GM08714 (cell line): ENCODE measurements around the gene TPSD1.
"Not testable (repeated sequence)": the region's sequence is repeated elsewhere in the genome, so short reads cannot be mapped to it uniquely, and the experiment has no call there.

Source experiments
- H3K4me3 ChIP-seq: fragments of 200-500 bp; sonication (Bioruptor generic); 2 replicates; pipeline ENCODE4 v1.5.1; 2014; ENCODE audit warnings: mild to moderate bottlenecking, low read length, inconsistent platforms
- ZNF274 ChIP-seq: IDR thresholded peaks from 2 replicates; pipeline ENCODE4 v1.6.1; 2012; ENCODE audit warnings: mild to moderate bottlenecking, low read depth, low read length

Gene TPSD1

DNA sequence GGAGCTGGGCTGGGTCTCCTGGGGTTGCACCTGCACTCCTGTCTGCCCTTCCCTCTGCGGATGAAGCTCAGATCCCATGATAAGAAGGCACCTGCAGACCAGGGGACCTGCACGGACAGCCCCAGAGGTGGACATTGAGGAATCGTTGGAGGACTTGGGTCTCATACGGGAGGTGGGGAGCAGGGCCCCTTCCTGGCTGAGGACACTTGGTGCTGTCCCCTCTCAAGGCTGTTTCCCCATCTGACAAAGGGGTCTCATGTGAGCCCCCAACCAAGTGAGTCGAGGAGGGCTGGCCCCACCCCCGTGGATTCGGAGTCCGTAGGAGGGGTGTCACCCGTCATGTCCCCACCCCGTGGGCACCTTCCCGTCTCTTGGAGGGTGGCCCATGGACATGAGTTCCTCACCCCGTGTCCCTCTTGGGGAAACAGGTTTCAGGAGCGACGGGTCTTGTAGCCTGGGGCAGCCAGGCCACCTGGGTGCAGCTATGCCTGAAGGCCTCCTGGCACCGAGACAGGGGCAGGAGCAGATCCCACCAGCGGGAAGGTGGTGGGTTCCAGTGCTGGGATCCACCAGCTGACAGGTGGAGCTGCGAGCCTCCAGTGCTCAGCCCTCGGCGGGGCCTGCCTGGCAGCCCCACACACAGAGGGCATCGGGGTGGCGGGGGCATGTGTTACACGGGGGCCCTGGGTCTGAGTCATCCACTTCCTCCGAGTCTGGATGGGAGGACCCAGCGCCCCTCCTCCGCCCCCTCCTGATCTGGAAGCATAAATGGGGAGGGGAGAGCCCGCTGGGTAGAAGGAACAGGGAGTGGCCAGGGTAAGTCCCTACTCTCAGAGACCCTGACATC is at the start of gene TPSD1:
TPSD1 (plus strand) TSS at position 794 of the 847 bp plus-strand sequence. CDS start 212 bp downstream, outside the sequence.
- not testable (repeated sequence) for H3K4me3 ChIP-seq

DNA sequence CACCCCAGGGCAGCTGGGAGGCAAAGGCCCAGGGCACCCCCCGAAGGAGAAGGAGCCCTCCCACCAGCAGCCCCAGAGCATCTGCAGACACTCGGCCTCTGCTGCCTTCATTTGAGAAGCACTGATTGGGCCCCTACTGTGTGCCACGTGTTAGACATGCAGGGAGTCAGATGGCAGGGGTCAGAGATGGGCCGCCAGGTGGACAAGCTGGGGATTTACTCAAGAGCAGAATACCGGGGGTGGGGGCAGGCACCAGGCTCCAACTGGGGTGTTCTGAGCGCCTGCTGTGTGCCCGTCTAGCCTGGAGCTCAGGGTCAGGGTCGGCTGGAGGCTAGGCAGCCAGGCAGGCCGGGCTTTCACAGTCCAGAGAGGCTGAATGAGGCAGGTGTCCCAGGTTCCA is 49.5 kb upstream of the TPSD1 start:
- TF ChIP-seq ZNF274: no peak

DNA sequence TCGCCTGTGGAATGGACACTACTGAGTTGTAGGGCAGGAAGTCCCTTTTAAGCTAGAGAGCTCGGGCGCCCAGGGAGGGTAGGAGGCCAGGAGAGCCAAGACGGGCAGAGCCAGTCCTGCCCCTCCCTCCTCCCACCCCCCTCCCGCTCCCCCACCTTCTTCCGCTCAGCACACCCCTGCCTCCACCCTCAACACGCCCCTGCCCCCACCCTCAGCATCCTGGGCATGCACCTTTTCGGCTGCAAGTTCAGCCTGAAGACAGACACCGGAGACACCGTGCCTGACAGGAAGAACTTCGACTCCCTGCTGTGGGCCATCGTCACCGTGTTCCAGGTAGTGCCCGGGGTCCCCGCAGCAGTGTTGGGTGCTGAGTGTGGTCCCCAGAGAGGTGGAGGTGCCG is 49.1 kb upstream of the TPSD1 start:
- TF ChIP-seq ZNF274: no peak
- H3K4me3 ChIP-seq: no peak overlapping the region

More for the DNA sequence above, 49.5 kb upstream of the TPSD1 start:
- no peak overlapping the region for H3K4me3 ChIP-seq

DNA sequence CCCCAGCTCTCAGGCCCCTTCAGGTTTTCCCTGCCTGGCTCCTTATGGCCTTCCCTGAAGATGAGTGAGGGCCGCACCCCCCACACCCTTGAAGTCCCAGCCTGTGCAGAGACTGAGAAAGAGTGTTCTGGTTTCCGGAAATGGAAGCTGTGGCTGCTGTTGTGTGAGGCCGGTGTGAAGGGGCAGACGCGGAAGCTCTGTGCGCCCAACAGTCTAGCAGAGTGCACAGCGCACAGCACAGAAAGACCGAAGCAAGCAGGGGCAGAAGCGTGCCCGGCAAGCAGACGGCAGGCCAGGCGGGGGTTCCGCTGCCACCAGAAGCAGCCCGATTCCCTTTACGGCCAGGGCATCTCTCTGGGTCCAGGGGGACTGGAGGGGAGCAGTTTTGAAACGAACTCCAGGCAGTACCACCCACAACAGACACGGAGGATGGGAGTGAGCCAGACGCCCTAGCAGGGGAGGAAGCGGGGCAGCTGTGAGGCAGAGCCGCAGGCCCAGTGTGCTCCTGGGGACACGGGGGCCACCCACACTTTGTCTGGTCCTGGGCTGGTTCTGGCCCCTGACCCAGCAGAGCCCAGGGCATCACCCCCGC is 47.5 kb upstream of the TPSD1 start:
- TF ChIP-seq ZNF274: no peak
- no peak overlapping the region for H3K4me3 ChIP-seq

DNA sequence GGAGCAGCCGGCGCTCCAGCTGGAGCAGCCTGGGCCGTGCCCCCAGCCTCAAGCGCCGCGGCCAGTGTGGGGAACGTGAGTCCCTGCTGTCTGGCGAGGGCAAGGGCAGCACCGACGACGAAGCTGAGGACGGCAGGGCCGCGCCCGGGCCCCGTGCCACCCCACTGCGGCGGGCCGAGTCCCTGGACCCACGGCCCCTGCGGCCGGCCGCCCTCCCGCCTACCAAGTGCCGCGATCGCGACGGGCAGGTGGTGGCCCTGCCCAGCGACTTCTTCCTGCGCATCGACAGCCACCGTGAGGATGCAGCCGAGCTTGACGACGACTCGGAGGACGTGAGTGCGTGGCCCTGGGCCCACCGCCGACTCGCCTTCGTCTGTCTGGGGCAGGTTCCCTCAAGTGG is 46.8 kb upstream of the TPSD1 start:
- H3K4me3 ChIP-seq: no peak overlapping the region
- TF ChIP-seq ZNF274: no peak

DNA sequence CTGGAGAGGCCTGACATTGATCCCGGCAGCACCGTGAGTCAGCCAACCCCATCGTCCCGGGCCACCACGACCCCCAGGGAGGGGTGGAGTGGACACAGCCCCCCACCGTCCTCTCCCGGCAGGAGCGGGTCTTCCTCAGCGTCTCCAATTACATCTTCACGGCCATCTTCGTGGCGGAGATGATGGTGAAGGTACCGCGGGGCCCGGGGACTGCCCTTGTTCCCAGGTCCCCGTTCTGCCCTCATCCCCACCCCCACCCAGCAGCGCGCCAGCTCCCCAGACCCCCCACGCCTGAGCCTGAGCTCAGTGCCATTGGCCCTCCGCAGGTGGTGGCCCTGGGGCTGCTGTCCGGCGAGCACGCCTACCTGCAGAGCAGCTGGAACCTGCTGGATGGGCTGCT is 45.4 kb upstream of the TPSD1 start:
- H3K4me3 ChIP-seq: no peak overlapping the region
- no peak for TF ChIP-seq ZNF274

DNA sequence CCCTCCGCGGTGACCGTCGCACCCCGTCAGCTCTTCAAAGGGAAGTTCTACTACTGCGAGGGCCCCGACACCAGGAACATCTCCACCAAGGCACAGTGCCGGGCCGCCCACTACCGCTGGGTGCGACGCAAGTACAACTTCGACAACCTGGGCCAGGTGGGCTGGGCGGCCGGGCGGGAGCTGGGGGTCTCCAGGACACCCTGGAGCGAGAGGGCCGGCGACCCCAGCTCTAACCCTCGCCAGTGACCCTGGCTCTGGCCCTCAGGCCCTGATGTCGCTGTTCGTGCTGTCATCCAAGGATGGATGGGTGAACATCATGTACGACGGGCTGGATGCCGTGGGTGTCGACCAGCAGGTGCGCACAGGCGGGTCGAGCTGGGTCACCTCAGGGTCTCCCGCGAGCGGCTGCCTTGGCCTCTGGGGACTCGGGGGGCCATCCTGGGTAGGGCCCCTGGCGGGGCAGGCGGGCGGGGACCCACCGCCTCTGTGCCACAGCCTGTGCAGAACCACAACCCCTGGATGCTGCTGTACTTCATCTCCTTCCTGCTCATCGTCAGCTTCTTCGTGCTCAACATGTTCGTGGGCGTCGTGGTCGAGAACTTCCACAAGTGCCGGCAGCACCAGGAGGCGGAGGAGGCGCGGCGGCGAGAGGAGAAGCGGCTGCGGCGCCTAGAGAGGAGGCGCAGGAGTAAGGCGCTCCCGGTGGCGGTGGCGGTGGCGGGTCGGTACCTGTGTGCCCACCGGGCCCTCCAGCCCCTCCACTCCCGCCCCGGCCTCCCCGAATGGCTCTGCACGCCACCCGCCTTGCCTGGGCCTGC is 44.2 kb upstream of the TPSD1 start:
- no peak overlapping the region for H3K4me3 ChIP-seq
- TF ChIP-seq ZNF274: no peak

DNA sequence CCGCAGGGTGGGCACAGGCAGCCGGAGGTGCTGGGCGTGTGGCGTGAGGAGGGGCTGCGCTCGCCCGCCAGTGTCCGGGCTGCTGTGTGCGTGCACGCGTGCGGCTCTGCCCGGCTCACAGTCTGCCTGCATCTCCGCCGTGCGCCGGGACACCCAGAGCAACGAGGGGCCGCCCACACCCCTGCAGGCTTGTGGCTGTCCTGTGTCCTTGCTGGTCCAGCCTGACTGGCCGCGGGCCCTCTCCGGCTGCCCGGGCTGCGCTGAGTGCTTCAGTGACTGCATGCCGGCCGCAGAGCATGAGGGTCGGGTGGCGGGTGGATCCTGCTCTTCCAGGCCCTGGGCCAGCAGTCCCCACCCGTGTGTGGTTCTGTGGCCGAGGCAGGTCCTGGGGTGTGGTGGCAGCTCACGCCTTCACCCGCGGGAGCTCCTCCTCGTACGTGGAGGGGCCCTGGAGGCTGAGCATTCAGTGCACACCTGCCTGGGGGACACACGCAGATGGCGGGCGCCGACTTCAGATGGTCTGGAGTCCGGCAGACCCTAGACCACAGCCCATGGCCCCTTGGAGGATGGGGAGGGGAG is 43.2 kb upstream of the TPSD1 start:
- TF ChIP-seq ZNF274: no peak
- no peak overlapping the region for H3K4me3 ChIP-seq

DNA sequence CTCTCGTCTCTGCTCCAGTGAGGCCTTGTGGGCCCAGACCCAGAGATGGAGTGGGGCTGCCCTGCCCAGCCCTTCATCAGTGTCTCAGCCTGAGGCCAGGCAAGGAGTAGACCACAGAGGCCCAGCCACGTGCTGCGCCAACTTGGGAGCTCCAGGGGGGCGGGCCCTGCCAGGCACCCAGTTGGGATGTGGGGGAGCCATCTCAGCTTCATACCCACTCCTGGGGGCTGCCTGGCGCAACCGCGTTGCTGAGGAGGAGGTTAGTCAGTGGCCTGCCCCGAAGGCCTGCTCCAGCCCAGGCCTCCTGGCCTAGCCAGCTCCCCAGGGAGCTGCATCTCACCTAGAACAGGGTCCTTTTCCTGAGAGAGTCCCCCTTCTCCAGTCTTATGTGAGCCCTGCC is 42.6 kb upstream of the TPSD1 start:
- H3K4me3 ChIP-seq: no peak overlapping the region
- TF ChIP-seq ZNF274: no peak

DNA sequence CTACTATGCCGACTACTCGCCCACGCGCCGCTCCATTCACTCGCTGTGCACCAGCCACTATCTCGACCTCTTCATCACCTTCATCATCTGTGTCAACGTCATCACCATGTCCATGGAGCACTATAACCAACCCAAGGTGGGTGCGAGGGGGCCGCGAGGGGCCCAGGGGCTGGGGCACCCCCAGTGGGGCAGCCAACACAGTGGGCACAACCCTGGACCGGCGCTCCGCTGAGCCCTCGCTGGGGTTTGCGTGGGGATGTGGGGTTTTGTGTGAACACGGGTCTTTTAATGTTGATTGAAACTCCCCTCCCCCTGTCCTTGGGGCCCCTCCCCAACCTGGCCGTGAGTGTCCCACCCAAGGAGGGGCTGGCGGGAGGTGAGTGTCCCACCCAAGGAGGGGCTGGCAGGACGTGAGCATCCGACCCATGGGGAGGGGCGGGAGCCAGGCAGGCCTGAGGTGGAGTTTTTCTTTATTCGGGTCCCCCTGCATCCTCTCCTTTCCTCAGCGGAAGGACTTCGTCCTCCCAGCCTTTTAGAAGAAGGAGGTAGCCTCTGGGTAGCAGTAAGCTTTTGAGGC is 42.0 kb upstream of the TPSD1 start:
- TF ChIP-seq ZNF274: no peak
- H3K4me3 ChIP-seq: no peak overlapping the region

DNA sequence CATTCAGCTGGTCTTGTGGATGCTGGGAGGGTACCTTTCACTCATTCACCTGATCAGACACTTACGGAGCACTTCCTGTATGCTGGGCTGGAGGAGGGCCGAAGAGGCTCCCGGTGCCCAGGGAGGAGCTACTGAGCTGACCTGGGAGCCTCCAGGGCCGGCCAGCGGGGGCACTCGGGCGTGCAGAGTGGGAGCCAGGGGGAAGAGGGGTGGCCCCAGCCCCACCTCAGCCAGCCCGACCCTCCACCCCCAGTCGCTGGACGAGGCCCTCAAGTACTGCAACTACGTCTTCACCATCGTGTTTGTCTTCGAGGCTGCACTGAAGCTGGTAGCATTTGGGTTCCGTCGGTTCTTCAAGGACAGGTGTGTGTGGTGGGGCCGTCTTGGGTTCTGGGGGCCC is 41.1 kb upstream of the TPSD1 start:
- no peak overlapping the region for H3K4me3 ChIP-seq
- no peak for TF ChIP-seq ZNF274

DNA sequence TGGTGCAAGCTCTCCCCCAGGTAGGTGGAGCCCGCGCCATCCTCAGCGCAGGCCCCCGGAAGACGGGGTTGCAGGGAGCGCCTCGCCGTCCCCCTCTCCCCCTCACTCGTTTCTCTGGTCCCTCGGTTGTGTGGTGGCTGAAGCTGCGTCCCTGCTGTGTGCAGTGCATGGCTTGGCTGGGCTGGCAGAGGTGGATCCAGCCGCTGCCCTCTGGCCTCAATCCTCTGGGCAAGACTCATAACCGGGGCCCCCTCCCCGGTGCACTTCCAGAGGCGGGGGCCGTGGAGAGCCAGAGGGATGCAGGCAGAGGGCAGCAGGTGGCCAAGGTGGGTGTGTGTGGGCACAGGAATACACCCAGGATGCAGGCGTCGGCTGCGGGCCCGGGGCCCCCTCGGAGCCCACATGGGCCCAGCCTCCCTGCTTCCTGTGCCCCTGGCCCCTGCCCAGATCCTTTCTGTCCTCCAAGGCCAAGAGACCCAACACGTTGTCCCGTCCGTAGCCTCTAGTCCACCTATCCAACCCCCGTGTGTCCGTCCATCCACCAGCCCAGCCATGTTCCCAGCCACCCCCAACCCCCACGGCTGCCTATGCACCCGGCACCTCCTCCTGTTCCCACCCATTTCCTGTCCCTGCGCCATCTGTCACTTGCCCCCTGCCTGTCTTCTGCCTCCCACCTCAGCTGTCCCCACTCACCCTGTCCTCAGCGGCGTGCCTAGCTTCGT is 40.1 kb upstream of the TPSD1 start:
- no peak overlapping the region for H3K4me3 ChIP-seq
- TF ChIP-seq ZNF274: no peak

DNA sequence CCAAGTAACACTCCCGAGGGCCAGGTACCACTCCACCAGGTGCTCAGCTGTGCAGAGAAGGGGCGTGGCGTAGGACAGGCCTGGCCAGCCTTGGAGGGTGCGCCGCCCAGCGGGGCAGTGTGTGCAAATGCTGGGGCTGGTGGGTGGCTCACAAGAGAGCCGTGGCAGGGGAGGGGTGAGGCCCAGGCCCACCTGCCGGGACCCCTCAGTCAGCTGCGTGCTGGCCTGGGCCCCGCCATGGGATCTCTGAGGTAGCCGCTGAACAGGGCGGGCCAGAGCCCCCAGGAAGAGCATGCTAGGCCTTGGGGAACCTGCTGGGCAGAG is 39.6 kb upstream of the TPSD1 start:
- TF ChIP-seq ZNF274: no peak
- H3K4me3 ChIP-seq: no peak overlapping the region

DNA sequence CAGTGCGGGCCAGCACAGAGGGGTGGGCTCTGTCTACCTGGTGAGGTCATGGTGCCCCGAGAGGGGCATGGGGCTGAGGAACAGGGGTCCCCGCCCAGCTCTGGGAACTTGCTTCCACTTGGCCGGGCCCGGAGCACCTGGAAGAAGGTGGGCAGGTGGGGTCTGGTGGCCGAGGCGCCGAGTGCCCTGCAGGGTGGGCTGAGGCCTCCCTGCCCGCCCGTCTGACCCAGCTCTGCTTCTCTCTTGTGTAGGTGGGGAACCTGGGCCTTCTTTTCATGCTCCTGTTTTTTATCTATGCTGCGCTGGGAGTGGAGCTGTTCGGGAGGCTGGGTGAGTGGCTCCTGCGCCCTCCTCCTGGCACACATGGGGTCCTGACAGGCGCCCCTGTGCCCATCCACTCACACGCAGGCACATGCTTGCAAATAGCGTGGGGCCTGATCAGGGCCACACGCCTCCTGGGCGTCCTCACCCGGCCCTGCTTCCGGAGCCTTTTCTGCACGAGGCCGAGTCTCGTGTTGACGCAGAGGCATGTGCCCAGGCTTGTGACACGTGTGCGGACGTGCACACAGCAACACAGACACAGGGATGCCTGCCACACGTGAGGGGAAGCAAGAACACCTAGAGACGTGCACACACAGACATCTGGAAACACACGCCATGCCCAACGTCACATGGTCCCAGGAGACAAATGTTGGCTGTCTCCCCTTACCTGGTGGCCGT is 39.0 kb upstream of the TPSD1 start:
- H3K4me3 ChIP-seq: no peak overlapping the region
- no peak for TF ChIP-seq ZNF274
